ENCODE results near the gene NSRP1. TPM values are rescaled to one million over a fixed set of nuclear protein-coding genes. Genes with fewer than 3 reads are reported as not detected.
"Not testable (repeated sequence)": the region's sequence is repeated elsewhere in the genome, so short reads cannot be mapped to it uniquely, and the experiment has no call there.

NSRP1 gene
- total RNA-seq, 1 experiment from 2014 or later = 34.3 TPM

DNA sequence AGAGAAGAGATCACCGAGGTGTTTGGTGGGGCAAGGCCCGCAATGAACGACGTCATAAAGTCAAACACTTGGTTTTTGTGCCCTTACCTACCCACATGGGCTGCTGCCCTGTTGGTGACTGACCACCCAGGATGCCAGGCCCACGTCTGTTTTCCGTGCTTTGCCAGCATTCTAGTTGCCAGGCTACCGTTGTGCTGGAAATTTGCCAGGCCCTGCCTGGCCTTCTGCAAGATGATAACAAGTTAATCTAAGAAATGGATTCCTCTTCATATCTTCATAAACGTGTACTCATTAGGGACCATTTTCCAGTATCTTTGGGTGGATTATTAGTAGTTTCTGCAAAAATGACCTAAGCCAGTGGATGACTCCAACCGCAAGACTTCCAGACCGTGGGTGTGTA lies 83.5 kb downstream of the NSRP1 start:
- no peaks in the 10 kb centered on the region for H3K4me1 ChIP-seq (replicated peaks; ENCODE audit: insufficient read depth)
- H3K4me3 ChIP-seq = no peak overlapping the region
- no peaks in the 10 kb centered on the region for H3K79me2 ChIP-seq (ENCODE audit: low read depth)
- H3K27me3 ChIP-seq (ENCODE audit: insufficient read depth, low read depth) = no peaks in the 10 kb centered on the region
- no peak for TF ChIP-seq EZH2 (IDR thresholded peaks at IDR 0.05; ENCODE audit: low read depth)
- TF ChIP-seq, protein P1, sequence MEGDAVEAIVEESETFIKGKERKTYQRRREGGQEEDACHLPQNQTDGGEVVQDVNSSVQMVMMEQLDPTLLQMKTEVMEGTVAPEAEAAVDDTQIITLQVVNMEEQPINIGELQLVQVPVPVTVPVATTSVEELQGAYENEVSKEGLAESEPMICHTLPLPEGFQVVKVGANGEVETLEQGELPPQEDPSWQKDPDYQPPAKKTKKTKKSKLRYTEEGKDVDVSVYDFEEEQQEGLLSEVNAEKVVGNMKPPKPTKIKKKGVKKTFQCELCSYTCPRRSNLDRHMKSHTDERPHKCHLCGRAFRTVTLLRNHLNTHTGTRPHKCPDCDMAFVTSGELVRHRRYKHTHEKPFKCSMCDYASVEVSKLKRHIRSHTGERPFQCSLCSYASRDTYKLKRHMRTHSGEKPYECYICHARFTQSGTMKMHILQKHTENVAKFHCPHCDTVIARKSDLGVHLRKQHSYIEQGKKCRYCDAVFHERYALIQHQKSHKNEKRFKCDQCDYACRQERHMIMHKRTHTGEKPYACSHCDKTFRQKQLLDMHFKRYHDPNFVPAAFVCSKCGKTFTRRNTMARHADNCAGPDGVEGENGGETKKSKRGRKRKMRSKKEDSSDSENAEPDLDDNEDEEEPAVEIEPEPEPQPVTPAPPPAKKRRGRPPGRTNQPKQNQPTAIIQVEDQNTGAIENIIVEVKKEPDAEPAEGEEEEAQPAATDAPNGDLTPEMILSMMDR (conservative IDR thresholded peaks at IDR 0.05) = no peak
- no peaks in the 10 kb centered on the region for H3K9me3 ChIP-seq (ENCODE audit: insufficient read depth, low read depth)
- DNase-seq = no peak
- H3K4me2 ChIP-seq = no peak overlapping the region
- ChIA-PET CTCF (no interaction called here), POLR2A (ENCODE audit: unreplicated experiment) (no interaction called here)
- no TSS peak for BruUV-seq (replicated peaks)
- intact Hi-C loops (cut with micrococcal nuclease; ENCODE audit: unreplicated experiment) = no loop called here
- H3K36me3 ChIP-seq (ENCODE audit: low read depth) = no peaks in the 10 kb centered on the region
- no peak overlapping the region for H3K27ac ChIP-seq
- no peak overlapping the region for H2AFZ ChIP-seq
- no peaks in the 10 kb centered on the region for H4K20me1 ChIP-seq (ENCODE audit: insufficient read depth)
- H3F3A ChIP-seq (ENCODE audit: insufficient read depth, low read depth) = no peaks in the 10 kb centered on the region
- H3K9me2 ChIP-seq (ENCODE audit: insufficient read depth) = no peaks in the 10 kb centered on the region

DNA sequence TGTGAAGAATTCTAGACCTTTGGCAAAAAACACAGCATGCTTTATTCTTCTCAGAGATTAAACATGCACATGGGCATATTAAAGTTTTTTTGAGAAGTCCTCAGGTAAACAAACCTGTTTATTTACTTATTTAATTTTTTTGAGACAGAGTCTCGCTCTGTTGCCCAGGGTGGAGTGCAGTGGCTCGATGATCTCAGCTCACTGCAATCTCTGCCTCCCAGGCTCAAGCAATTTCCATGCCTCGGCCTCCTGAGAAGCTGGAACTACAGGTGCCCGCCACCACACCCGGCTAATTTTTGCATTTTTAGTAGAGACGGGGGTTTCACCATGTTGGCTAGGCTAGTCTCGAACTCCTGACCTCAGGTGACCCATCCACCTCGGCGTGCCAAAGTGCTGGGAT lies 84.0 kb downstream of the NSRP1 start:
- intact Hi-C loops (cut with micrococcal nuclease; ENCODE audit: unreplicated experiment); H4K20me1 ChIP-seq (ENCODE audit: insufficient read depth); H3F3A ChIP-seq (ENCODE audit: insufficient read depth, low read depth); H3K4me2 ChIP-seq; H3K9me3 ChIP-seq (ENCODE audit: insufficient read depth, low read depth); H2AFZ ChIP-seq; H3K27me3 ChIP-seq (ENCODE audit: insufficient read depth, low read depth); POLR2A ChIA-PET (ENCODE audit: unreplicated experiment); H3K9me2 ChIP-seq (ENCODE audit: insufficient read depth); DNase-seq; H3K27ac ChIP-seq; CTCF ChIA-PET; H3K36me3 ChIP-seq (ENCODE audit: low read depth); BruUV-seq (replicated peaks); H3K4me1 ChIP-seq (replicated peaks; ENCODE audit: insufficient read depth); H3K79me2 ChIP-seq (ENCODE audit: low read depth); H3K4me3 ChIP-seq: not testable (repeated sequence)

DNA sequence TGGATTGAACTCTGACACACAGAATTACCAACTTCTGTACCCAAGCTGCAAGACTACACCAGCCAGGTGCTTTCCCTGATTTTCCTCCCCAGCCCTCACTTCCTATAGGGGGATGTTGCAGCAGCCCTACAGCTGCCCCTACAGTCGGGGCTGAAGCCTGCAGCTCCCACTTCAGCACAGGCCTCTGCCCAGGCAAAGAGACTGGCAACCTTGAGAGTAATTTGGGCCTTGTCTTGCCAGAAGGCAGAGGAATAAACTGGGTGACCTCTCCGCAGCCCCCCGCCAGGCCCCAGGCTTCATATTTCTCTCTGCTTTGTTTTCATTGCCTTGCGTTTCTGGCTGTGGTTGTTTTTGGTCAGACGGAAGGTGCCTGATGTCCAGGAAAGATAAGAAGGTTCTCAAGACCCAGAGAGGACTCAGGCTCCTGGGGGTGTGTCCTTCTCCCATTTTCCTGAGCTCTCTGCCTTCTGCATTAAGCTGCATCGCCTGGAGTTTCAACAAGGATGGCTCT lies 86.9 kb downstream of the NSRP1 start:
- Histone ChIP-seq H3K4me1 (replicated peaks; ENCODE audit: insufficient read depth) (no peaks in the 10 kb centered on the region), H2AFZ (no peak overlapping the region), H3K27ac (no peak overlapping the region), H4K20me1 (ENCODE audit: insufficient read depth) (no peaks in the 10 kb centered on the region), H3K9me3 (ENCODE audit: insufficient read depth, low read depth) (no peaks in the 10 kb centered on the region), H3K9me2 (ENCODE audit: insufficient read depth) (no peaks in the 10 kb centered on the region), H3K4me3 (no peak overlapping the region), H3K4me2 (no peak overlapping the region), H3K36me3 (ENCODE audit: low read depth) (no peaks in the 10 kb centered on the region), H3K27me3 (ENCODE audit: insufficient read depth, low read depth) (no peaks in the 10 kb centered on the region), H3K79me2 (ENCODE audit: low read depth) (no peaks in the 10 kb centered on the region), H3F3A (ENCODE audit: insufficient read depth, low read depth) (no peaks in the 10 kb centered on the region)
- TF ChIP-seq, protein P1 (conservative IDR thresholded peaks at IDR 0.05) = no peak
- TF ChIP-seq EZH2 (IDR thresholded peaks at IDR 0.05; ENCODE audit: low read depth) = no peak
- intact Hi-C loops (cut with micrococcal nuclease; ENCODE audit: unreplicated experiment) = no loop called here
- ChIA-PET POLR2A (ENCODE audit: unreplicated experiment) (no interaction called here), CTCF (no interaction called here)
- BruUV-seq (replicated peaks) = no TSS peak
- DNase-seq = no peak

DNA sequence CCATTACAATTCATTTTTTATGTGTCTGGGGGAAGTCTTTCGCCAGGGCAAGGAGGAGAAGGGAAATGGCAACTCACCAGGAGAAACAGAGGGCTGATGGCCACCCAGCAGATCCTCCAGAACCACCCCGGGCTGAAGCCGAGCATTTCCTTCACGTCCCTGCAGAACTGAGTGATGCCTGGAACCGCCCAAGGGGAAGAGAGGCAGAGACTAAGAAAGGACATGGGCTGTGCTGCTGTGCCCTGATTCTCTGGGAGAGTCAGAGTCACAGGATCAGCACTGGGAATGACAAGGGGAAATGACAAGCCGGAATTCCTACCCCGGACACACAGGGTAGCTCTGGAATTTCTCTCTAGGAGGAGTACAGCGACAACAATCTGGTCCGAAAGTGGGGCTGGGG lies 91.0 kb downstream of the NSRP1 start:
- no peaks in the 10 kb centered on the region for H3K9me3 ChIP-seq (ENCODE audit: insufficient read depth, low read depth)
- CTCF ChIA-PET = no interaction called here
- no peaks in the 10 kb centered on the region for H4K20me1 ChIP-seq (ENCODE audit: insufficient read depth)
- H2AFZ ChIP-seq = no peak overlapping the region
- intact Hi-C loops (cut with micrococcal nuclease; ENCODE audit: unreplicated experiment) = no loop called here
- TF ChIP-seq, protein P1 (conservative IDR thresholded peaks at IDR 0.05) = no peak
- TF ChIP-seq EZH2 (IDR thresholded peaks at IDR 0.05; ENCODE audit: low read depth) = no peak
- DNase-seq = no peak
- no peaks in the 10 kb centered on the region for H3K36me3 ChIP-seq (ENCODE audit: low read depth)
- POLR2A ChIA-PET (ENCODE audit: unreplicated experiment) = interaction anchor here (0.6 kb wide), 1 partner anchor 542 kb away, joined by 3 read pairs; no protein-coding TSS in a partner anchor
- no peak overlapping the region for H3K4me3 ChIP-seq
- H3K9me2 ChIP-seq (ENCODE audit: insufficient read depth) = no peaks in the 10 kb centered on the region
- no peaks in the 10 kb centered on the region for H3K4me1 ChIP-seq (replicated peaks; ENCODE audit: insufficient read depth)
- H3K79me2 ChIP-seq (ENCODE audit: low read depth) = no peaks in the 10 kb centered on the region
- no TSS peak for BruUV-seq (replicated peaks)
- H3F3A ChIP-seq (ENCODE audit: insufficient read depth, low read depth) = no peaks in the 10 kb centered on the region
- no peak overlapping the region for H3K27ac ChIP-seq
- no peak overlapping the region for H3K4me2 ChIP-seq
- no peaks in the 10 kb centered on the region for H3K27me3 ChIP-seq (ENCODE audit: insufficient read depth, low read depth)
